Small intestine (tissue), 7 donors: Measurements from ENCODE around the gene RAD54L. TPM values are rescaled to one million over a fixed set of nuclear protein-coding genes. Genes with fewer than 3 reads are reported as not detected.

Experiments
- DNase-seq, 2 donors: peaks; one replicate each; pipeline versions ENCODE4 v3.0.0 to v3.0.0-alpha.2; 2013
- FAIRE-seq: peaks from 2 replicates; lab custom pipeline; 2012; peaks lifted over from hg19 to GRCh38; lab: Jason Lieb, UNC
- H3K27ac ChIP-seq, 3 donors: one replicate each; pipeline ENCODE4 v1.5.1; 2013; ENCODE audit warnings: low read length in 2 of 3, mild to moderate bottlenecking in 2 of 3, control low read depth in 1 of 3, inconsistent platforms in 1 of 3, low read depth in 1 of 3, moderate library complexity in 1 of 3
- H3K27me3 ChIP-seq, 3 donors: one replicate each; pipeline ENCODE4 v1.6.1; 2013; ENCODE audit warnings: low read length in 3 of 3, inconsistent platforms in 1 of 3; ENCODE audit not compliant: control insufficient read depth in 3 of 3, insufficient read depth in 3 of 3
- H3K36me3 ChIP-seq, 3 donors: one replicate each; pipeline ENCODE4 v1.6.1; 2013; ENCODE audit warnings: low read length in 3 of 3, inconsistent platforms in 1 of 3, low read depth in 1 of 3, mild to moderate bottlenecking in 1 of 3, moderate library complexity in 1 of 3; ENCODE audit not compliant: control insufficient read depth in 3 of 3, insufficient read depth in 2 of 3
- H3K4me1 ChIP-seq, 3 donors: one replicate each; pipeline ENCODE4 v1.6.1; 2013; ENCODE audit warnings: low read length in 2 of 3, inconsistent platforms in 1 of 3, low read depth in 1 of 3, mild to moderate bottlenecking in 1 of 3, moderate library complexity in 1 of 3; ENCODE audit not compliant: control insufficient read depth in 3 of 3, insufficient read depth in 2 of 3
- H3K4me3 ChIP-seq, 3 donors: one replicate each; pipeline ENCODE4 v1.5.1; 2013; ENCODE audit warnings: low read length in 3 of 3, control low read depth in 1 of 3, inconsistent platforms in 1 of 3, low read depth in 1 of 3, mild to moderate bottlenecking in 1 of 3, moderate library complexity in 1 of 3
- H3K9me3 ChIP-seq, 2 donors: one replicate each; pipeline ENCODE4 v1.6.1; 2013; ENCODE audit warnings: low read depth in 1 of 2, low read length in 1 of 2; ENCODE audit not compliant: control insufficient read depth in 2 of 2, insufficient read depth in 1 of 2
- WGBS, 3 donors: extraction: QIAGEN DNeasy Blood & Tissue Kit; methylation state at CpG; one replicate each; pipeline ENCODE4 v1.1.7; 2013; 5-methylcytosine and 5-hydroxymethylcytosine counted together
- polyA plus RNA-seq, 4 donors: library from polyadenylated mRNA; stranded (reverse) in 3 of 4; unstranded in 1 of 4; fragments of 200-250 nt in 3 of 4; fragments of 120-200 nt in 1 of 4; gene quantifications; one replicate each; pipeline versions ENCODE4 v1.2.1 to v1.2.3, GENCODE V29; 2013
- donor health status: healthy with polysubstance abuse.
- donor health status: control.
- donor health status: control.
- donor health status: Bipolar disorder and iron deficiency.
- donor health status: healthy.

Gene RAD54L
- polyA plus RNA-seq, 4 donors: 1.9 to 9.7 (median 3.9) TPM

DNA sequence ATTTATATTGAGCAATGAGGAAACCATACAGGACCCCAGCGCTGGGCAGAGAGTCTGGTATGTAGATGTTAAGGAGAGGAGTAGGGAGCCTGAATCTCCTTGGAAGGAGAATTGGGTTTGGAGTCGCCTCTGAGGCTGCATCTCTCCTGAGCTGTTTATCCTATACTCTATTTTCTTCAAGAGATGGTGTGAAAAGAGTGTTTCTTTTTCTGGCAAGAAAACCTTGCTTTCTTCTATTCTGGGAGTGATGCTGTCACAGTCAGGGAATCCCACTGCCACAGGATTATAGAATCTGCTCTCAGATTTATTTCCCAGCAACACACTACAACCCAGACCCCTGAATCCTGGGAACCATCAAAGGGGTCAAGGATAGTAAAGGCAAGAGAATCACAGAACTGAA, 41.2 kb upstream of the RAD54L start:
- Histone ChIP-seq H3K27ac (no peak overlapping the region), H3K4me1 (peaks cover 0 to 7% (median 0%) of the 10 kb centered on the region in 3 donors), H3K27me3 (peaks cover 0 to 5% (median 0%) of the 10 kb centered on the region in 3 donors), H3K4me3 (no peak overlapping the region), H3K36me3 (no peaks in the 10 kb centered on the region), H3K9me3 (no peaks in the 10 kb centered on the region)
- WGBS, 3 donors: 81 to 94% (median 82%) methylated on average over 2 of the region's 2 CpGs
- FAIRE-seq: no peak
- DNase-seq: no peak

DNA sequence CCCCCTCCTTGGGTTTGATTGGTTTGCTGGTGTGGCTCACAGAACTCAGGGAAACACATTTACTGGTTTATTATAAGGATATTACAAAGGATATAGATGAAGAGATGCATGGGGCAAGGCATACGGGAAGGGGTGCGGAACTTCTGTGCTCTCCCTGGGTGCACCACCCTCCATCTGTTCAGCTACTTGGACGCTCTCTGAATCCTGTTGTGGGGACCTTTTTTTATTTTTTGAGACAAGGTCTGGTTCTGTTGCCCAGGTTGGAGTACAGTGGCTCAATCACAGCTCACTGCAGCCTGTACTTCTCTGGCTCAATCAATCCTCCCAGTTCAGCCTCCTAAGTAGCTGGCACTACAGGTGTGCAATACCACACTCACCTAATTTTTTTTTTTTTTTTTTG, 37.0 kb upstream of the RAD54L start:
- DNase-seq (no peak), FAIRE-seq (no peak)
- H3K4me3 ChIP-seq: no peak overlapping the region
- H3K4me1 ChIP-seq: no peaks in the 10 kb centered on the region
- H3K27ac ChIP-seq: no peak overlapping the region
- no peaks in the 10 kb centered on the region for H3K36me3 ChIP-seq
- no peaks in the 10 kb centered on the region for H3K27me3 ChIP-seq
- 92 to 93% (median 92%) methylated on average over 3 of the region's 3 CpGs for WGBS, 3 donors
- no peaks in the 10 kb centered on the region for H3K9me3 ChIP-seq

DNA sequence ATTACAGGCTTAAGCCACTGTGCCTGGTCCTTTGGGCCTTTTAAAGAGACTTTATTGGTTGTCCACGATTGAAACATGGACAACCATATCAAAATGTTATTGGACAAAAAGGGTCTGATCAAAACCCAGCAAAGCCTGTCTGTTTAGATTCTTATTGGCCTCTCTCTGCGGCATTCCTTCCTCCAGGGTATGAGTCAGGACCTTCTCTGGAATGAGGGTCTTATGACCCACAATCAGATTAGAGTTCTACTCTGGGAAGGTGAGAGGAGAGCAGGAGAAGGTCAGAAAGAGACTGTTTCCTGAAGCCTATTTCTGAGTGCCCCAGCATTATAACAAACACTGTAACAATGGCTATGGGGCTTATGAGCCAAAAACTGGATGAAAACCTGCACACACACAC, 36.5 kb upstream of the RAD54L start:
- H3K4me1 ChIP-seq: no peaks in the 10 kb centered on the region
- no peak overlapping the region for H3K4me3 ChIP-seq
- no peak for DNase-seq
- no peak for FAIRE-seq
- no peaks in the 10 kb centered on the region for H3K27me3 ChIP-seq
- no peaks in the 10 kb centered on the region for H3K9me3 ChIP-seq
- H3K27ac ChIP-seq: no peak overlapping the region
- WGBS, 3 donors: 69 to 82% (median 72%) methylated on average over 2 of the region's 2 CpGs
- H3K36me3 ChIP-seq: no peaks in the 10 kb centered on the region

DNA sequence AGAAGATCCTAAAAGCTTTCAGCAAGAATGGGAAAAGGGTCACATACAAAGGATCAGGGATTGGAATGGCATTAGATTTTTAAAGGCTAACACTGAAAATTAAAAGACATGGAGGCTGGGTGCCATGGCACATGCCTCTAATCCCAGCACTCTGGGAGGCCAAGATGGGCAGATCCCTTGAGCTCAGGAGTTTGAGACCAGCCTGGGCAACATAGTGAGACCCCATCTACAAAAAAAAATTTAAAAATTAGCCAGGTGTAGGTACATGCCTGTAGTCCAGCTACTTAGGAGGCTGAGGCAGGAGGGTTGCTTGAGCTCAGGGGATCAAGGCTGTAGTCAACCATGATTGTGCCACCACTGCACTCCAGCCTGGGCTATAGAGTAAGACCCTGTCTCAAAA, 32.1 kb upstream of the RAD54L start:
- Histone ChIP-seq H3K9me3 (no peaks in the 10 kb centered on the region), H3K27me3 (no peaks in the 10 kb centered on the region), H3K36me3 (no peaks in the 10 kb centered on the region), H3K27ac (no peak overlapping the region), H3K4me1 (no peaks in the 10 kb centered on the region), H3K4me3 (no peak overlapping the region)
- DNase-seq: no peak
- no peak for FAIRE-seq

DNA sequence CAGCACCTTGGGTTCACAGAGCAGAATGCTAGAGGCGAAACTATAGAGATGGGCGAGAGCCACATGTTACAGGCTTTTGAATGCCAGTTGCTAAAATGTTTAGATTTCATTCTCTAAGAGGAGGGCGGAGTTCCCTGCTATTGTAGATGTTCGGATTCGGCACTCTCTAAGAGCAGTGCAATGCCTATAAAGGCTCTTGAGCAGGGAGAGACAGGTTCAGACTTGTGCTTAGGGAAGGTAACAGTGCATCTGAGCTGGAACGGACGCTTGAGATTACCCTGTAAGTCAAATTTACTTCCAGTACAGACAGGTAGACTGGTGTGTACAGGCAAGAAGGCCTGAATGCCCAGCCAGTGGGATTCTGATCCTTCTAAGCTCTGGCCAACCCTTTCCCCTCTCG, 29.1 kb upstream of the RAD54L start:
- Histone ChIP-seq H3K9me3 (no peaks in the 10 kb centered on the region), H3K4me1 (peaks cover 0 to 7% (median 0%) of the 10 kb centered on the region in 3 donors), H3K27ac (no peak overlapping the region), H3K36me3 (no peaks in the 10 kb centered on the region), H3K4me3 (no peak overlapping the region), H3K27me3 (no peaks in the 10 kb centered on the region)
- DNase-seq: no peak
- no peak for FAIRE-seq
- WGBS, 3 donors: 87 to 90% (median 89%) methylated on average over 8 of the region's 8 CpGs

DNA sequence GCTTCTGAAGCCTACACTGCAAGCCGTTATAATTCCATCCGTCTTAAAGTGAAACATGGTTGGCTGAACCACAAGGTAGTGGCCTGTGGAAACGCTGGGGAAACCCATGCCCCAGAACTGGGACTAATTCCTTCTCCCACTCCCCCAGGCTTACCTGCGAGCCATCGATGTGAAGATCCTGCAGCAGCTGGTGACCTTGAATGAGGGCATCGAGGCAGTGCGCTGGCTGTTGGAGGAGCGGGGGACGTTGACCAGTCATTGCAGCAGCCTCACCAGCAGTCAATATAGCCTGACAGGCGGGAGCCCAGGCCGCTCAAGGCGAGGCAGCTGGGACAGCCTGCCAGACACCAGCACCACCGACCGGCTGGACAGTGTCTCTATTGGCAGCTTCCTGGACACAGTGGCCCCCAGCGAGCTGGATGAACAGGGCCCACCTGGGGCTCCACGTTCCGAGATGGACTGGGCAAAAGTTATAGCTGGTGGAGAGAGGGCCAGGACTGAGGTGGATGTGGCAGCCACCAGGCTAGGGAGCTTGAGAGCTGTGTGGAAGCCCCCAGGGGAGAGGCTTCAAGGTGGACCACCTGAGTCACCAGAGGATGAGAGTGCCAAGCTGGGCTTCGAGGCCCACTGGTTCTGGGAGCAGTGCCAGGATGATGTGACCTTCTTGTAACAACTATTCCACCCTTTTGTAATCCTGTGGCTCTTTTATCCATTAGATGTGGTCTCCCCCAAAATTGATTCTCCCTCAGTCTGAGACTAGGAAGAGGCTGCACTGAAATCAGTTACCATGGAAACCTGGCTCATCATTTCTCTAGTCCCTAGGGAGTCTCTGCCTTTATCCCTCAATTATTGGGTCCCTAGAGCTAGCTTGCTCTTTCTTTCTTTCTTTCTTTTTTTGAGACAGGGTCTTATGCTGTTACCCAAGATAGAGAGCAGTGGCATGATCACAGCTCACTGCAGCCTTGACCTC, 27.7 kb upstream of the RAD54L start:
- H3K36me3 ChIP-seq: no peaks in the 10 kb centered on the region
- DNase-seq: no peak
- H3K9me3 ChIP-seq: no peaks in the 10 kb centered on the region
- no peak overlapping the region for H3K27ac ChIP-seq
- 82 to 87% (median 83%) methylated on average over 18 of the region's 18 CpGs for WGBS, 3 donors
- H3K4me1 ChIP-seq: peaks cover 0 to 7% (median 0%) of the 10 kb centered on the region in 3 donors
- no peak for FAIRE-seq
- H3K4me3 ChIP-seq: no peak overlapping the region
- no peaks in the 10 kb centered on the region for H3K27me3 ChIP-seq

DNA sequence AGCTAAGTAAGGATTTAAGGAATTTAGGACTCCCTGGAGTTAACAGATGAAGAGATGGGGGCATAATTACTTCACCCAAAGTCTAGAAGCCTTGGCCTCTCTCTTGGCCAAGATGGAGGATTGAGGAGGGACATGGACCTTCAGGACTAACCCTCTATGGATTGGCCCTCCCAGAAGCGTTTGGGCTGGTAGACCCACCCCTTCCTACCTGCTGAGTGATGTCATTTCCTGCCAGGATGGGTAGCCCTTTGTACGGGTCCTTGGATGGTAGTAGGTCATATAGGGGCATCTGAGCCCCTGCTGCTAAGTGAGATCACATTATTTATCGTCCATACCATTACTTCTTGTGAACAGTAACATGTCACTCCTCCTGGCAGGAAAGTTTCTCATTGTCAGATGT, 26.8 kb upstream of the RAD54L start:
- H3K36me3 ChIP-seq: no peaks in the 10 kb centered on the region

DNA sequence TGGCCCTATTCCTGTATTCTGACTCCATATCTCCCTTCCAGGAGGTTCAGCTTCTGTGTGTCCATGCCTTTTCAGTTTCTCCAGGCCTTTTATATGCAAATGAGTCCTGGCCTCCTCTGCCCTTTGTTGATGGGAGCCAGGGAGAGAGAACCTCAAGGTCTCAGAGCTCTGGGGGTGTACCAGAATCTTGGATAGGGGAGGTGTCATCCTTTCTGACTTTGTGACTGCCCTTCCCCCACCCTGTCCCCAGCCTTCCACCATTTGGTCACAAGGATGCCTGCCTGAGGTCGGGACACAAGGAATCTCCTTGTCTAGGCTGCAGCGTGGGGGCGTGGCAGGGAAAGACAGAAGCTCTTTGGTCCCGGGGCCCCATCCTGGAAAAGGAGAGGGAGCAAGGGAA, 25.8 kb upstream of the RAD54L start:
- no peaks in the 10 kb centered on the region for H3K27me3 ChIP-seq
- WGBS, 3 donors: 18 to 52% (median 39%) methylated on average over 4 of the region's 4 CpGs
- H3K9me3 ChIP-seq: no peaks in the 10 kb centered on the region
- no peaks in the 10 kb centered on the region for H3K36me3 ChIP-seq
- DNase-seq (peak in 1 of 2 donors; percentile 64), FAIRE-seq (no peak)
- peaks cover 0 to 7% (median 0%) of the 10 kb centered on the region in 3 donors for H3K4me1 ChIP-seq
- H3K4me3 ChIP-seq: no peak overlapping the region
- no peak overlapping the region for H3K27ac ChIP-seq

More for the DNA sequence above, 26.8 kb upstream of the RAD54L start:
- DNase-seq: no peak
- 83 to 92% (median 84%) methylated on average over 3 of the region's 3 CpGs for WGBS, 3 donors
- no peak for FAIRE-seq
- peaks cover 0 to 7% (median 0%) of the 10 kb centered on the region in 3 donors for H3K4me1 ChIP-seq
- no peaks in the 10 kb centered on the region for H3K27me3 ChIP-seq
- H3K9me3 ChIP-seq: no peaks in the 10 kb centered on the region
- H3K4me3 ChIP-seq: no peak overlapping the region
- H3K27ac ChIP-seq: no peak overlapping the region
